NCI-H446 treated with DMSO at 0.1 percent for 48 hours (cell line): ENCODE measurements around the gene REEP1.
"Not testable (repeated sequence)": the region's sequence is repeated elsewhere in the genome, so short reads cannot be mapped to it uniquely, and the experiment has no call there.

Source experiments
- DNase-seq: peaks from one replicate; lab custom pipeline; 2025; lab: John Stamatoyannopoulos, UW

REEP1 gene

GRCh38 chr2:86243950-86244733 is 93.3 kb downstream of the REEP1 start:
- DNase-seq = no peak

DNA sequence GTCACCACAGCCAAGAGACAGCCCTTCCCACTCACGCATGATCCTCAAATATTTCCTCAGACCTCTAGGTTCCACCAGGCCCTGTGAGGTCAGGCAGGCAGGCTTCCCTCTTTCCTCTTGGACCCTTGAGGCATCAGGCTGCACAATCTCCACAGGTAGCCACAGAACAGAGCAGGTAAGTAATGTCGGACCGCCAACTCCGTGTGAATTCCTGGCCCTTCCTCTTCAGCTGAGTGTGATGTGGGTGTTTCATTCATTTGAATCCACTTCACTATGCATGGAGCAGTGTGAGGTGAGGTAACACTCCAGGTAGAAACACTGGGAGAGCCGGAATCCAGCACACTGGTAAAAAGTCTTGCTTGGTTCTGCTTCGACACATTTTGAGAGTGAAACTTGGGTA is 94.2 kb downstream of the REEP1 start:
- no peak for DNase-seq

- no peak for DNase-seq
Measured at GRCh38 chr2:86241611-86242010, 95.8 kb downstream of the REEP1 start.

GRCh38 chr2:86240251-86240650 is 97.2 kb downstream of the REEP1 start:
- no peak for DNase-seq

GRCh38 chr2:86239745-86240144 is 97.7 kb downstream of the REEP1 start:
- no peak for DNase-seq

GRCh38 chr2:86239326-86239725 is 98.1 kb downstream of the REEP1 start:
- no peak for DNase-seq

GRCh38 chr2:86238354-86238753 is 99.1 kb downstream of the REEP1 start:
- no peak for DNase-seq

- DNase-seq = no peak
Measured at GRCh38 chr2:86237172-86237571, 100.3 kb downstream of the REEP1 start.

DNA sequence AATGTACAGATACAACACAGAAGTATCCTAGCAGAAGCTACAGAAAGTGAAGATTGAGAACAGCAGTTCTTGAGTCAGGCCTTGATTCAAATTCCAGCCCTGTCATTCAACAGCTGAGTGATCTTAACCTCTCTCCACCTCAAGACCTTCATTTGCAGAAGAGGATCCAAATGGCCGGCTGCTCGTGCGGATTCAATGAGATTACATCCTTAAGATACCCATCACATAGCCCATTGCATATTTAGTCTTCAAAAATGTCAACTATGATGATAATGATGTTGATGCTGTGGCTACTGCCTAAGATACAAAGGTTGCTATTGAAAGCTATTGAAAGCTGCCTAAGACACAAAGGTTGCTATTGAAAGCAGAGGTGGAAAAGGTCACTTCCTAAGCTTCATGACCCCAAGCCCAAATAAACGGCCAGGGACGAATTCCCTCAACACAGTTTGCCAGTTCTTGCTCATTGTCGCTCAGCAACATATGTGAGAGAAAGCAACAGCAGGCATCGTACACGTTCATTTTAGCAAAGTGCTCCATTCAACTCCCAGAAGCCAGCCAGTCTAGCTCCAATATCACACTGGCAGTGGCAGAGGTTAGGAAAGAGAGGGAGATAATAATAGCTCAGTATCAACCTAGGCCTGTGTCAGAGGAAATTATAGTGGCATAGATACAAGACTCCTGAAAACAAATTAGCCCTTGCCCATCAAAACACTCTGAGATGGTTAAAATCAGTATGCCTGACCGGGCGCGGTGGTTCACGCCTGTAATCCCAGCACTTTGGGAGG is 102.0 kb downstream of the REEP1 start:
- no peak for DNase-seq

GRCh38 chr2:86234563-86235131 is 102.8 kb downstream of the REEP1 start:
- peak; percentile 45 for DNase-seq

DNA sequence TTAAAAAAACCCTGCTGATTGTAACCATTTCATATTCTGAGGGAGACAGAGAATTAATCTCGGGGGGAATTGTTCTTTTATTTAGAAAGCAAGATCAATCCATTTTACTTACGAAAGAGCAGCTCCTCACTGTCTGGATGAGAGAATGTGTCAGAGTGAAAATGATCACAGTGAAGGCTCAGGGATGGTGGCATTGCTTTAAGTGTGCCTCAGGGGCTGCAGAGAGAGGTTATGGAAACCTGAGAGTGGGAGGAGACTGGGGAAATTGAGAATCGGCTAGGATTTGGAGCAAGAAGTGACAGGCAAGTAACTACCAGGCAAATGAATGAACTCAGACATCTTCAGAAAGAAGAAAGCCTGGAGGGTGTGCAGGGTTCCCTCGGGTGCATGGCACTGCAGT is 104.0 kb downstream of the REEP1 start:
- no peak for DNase-seq

- no peak for DNase-seq
Measured at GRCh38 chr2:86232910-86233309, 104.5 kb downstream of the REEP1 start.

DNA sequence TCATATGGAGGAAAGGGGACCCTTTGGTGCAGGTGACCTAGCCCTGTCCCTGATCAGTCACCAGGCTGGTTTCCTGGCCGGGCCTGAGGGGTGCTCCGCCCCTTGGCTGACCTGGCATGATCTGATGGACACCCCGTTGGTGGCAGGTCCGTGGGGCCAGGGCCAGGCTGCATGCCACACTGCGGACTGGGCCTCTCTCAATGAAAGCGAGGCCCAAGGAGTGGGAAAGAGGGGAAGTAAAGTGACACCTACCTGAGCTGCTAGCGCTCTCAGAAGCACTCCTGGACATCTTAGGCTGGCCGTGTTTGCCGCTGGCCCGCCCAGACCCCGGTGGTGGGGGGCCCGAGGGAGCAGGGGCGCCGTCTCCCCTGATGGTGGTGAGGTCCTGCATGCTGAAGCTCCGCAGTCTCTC is 105.0 kb downstream of the REEP1 start:
- DNase-seq = no peak

- no peak for DNase-seq
Measured at GRCh38 chr2:86231680-86232372, 105.6 kb downstream of the REEP1 start.

GRCh38 chr2:86230961-86231360 is 106.5 kb downstream of the REEP1 start:
- no peak for DNase-seq

GRCh38 chr2:86229221-86229620 is 108.2 kb downstream of the REEP1 start:
- no peak for DNase-seq

DNA sequence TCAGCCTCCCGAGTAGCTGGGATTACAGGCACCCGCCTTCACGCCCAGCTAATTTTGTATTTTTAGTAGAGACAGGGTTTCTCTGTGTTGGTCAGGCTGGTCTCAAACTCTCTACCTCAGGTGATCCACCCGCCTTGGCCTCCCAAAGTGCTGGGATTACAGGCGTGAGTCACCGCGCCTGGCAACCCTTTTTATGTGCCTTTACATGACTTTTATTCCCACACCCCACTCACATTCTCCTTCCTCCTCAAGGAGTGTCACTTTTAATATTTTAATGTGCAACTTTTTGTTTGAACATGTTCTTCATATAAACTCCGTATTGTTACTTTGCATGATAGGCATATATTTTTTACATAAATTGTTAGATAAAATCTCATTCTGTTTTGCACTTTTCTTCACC is 108.9 kb downstream of the REEP1 start:
- DNase-seq = not testable (repeated sequence)

- no peak for DNase-seq
Measured at GRCh38 chr2:86227685-86228084, 109.7 kb downstream of the REEP1 start.

DNA sequence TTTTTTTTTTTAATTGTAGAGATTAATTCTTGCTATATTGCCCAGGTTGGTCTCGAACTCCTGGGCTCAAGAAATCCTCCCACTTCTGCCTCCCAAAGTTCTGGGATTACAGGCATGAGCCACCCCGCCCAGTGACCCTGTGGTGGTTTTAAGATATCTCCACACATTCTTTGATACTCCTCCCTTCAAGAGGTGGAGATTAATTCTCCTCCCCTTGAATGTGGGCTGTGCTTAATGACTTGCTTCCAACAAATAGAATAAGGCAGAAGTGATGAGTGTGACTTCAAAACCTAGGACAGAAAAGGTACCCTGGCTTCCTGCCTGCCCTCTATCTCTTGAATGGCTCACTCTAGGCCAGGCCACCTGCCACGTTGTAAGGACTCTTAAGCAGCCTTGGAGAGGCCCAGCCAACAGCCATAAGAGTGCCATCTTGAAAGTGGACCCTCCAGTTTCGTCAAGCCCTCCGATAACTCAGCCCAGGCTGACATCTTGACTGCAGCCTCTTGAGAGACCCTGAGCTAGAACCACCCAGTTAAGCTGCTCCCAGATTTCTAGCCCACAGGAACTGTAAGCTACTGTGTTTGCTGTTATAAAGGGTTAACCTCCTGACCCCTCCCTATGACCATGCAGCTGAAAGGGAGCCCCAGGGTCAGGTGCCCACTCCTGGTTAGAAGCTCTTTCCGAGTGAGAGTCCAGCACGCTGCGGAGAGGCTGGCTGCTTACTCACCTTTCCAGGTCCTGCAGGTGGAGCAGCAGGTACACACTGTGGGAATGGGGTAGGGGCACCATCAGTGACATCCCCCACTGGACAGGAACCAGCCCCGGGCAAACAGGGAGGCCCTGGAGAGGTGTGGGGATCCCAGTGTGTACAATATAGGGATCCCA is 110.5 kb downstream of the REEP1 start:
- no peak for DNase-seq

DNA sequence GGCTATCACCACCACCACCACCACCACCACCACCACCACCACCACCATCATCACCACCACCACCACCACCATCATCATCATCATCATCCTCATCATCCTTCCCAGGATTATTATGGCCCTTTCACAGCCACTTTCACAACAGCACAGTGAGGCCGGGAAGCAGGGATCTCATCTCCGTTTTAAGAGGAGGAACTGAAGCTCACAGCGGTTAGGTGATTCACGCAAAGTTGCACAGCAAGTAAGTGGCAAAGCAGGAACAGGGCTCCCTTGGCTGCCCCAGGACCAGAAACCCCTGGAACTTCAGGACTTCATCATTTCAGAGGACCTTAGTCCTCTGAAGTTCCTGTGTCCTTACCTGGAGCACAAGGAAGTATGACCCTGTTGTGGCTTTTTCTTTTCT is 111.4 kb downstream of the REEP1 start:
- DNase-seq = no peak

- no peak for DNase-seq
Measured at GRCh38 chr2:86225581-86225980, 111.8 kb downstream of the REEP1 start.
